ENCODE results near the gene TAF11L14.
"Not testable (repeated sequence)": the region's sequence is repeated elsewhere in the genome, so short reads cannot be mapped to it uniquely, and the experiment has no call there.

TAF11L14 gene

GRCh38 chr5:17634160-17634559, at the start of gene TAF11L14:
TSS of gene TAF11L14 (plus strand) at chr5:17634460.
- in situ Hi-C loops (cut with HindIII; ENCODE audit: low sequenced_read_pairs): no loop called here

GRCh38 chr5:17585658-17586057, 48.6 kb upstream of the TAF11L14 start, which contains the start of gene TAF11L7:
TSS of gene TAF11L7 (minus strand) at chr5:17585758.
- in situ Hi-C loops (cut with HindIII; ENCODE audit: low sequenced_read_pairs): not testable (repeated sequence)

- in situ Hi-C loops (cut with HindIII; ENCODE audit: low sequenced_read_pairs): not testable (repeated sequence)
Observed at GRCh38 chr5:17590860-17591259, 43.4 kb upstream of the TAF11L14 start, which contains the start of gene TAF11L8. TSS of gene TAF11L8 (minus strand) at chr5:17590960.

- in situ Hi-C loops (cut with HindIII; ENCODE audit: low sequenced_read_pairs): not testable (repeated sequence)
Observed at GRCh38 chr5:17594255-17594654, 40.0 kb upstream of the TAF11L14 start, which contains the start of gene TAF11L9. TSS of gene TAF11L9 (minus strand) at chr5:17594394.

- in situ Hi-C loops (cut with HindIII; ENCODE audit: low sequenced_read_pairs): not testable (repeated sequence)
Observed at GRCh38 chr5:17597728-17598127, 36.5 kb upstream of the TAF11L14 start, which contains the start of gene TAF11L10. TSS of gene TAF11L10 (minus strand) at chr5:17597828.

GRCh38 chr5:17603880-17604279, 30.4 kb upstream of the TAF11L14 start, which contains the start of gene TAF11L11:
TSS of gene TAF11L11 (plus strand) at chr5:17604183.
- in situ Hi-C loops (cut with HindIII; ENCODE audit: low sequenced_read_pairs): not testable (repeated sequence)

- in situ Hi-C loops (cut with HindIII; ENCODE audit: low sequenced_read_pairs): no loop called here
Observed at GRCh38 chr5:17604951-17605350, 29.3 kb upstream of the TAF11L14 start.

- in situ Hi-C loops (cut with HindIII; ENCODE audit: low sequenced_read_pairs): not testable (repeated sequence)
Observed at GRCh38 chr5:17607461-17607860, 26.8 kb upstream of the TAF11L14 start.

GRCh38 chr5:17610092-17610491, 24.2 kb upstream of the TAF11L14 start, which contains the start of gene TAF11L12:
TSS of gene TAF11L12 (plus strand) at chr5:17610392.
- in situ Hi-C loops (cut with HindIII; ENCODE audit: low sequenced_read_pairs): not testable (repeated sequence)

- in situ Hi-C loops (cut with HindIII; ENCODE audit: low sequenced_read_pairs): no loop called here
Observed at GRCh38 chr5:17614872-17615605, 19.2 kb upstream of the TAF11L14 start.

GRCh38 chr5:17619354-17619753, 14.9 kb upstream of the TAF11L14 start:
- in situ Hi-C loops (cut with HindIII; ENCODE audit: low sequenced_read_pairs): no loop called here

- in situ Hi-C loops (cut with HindIII; ENCODE audit: low sequenced_read_pairs): no loop called here
Observed at GRCh38 chr5:17620627-17621026, 13.6 kb upstream of the TAF11L14 start.

- in situ Hi-C loops (cut with HindIII; ENCODE audit: low sequenced_read_pairs): no loop called here
Observed at GRCh38 chr5:17625686-17626085, 8.6 kb upstream of the TAF11L14 start.

- in situ Hi-C loops (cut with HindIII; ENCODE audit: low sequenced_read_pairs): not testable (repeated sequence)
Observed at GRCh38 chr5:17631788-17632187, 2.5 kb upstream of the TAF11L14 start, which contains the start of gene TAF11L13. TSS of gene TAF11L13 (plus strand) at chr5:17632088.

- in situ Hi-C loops (cut with HindIII; ENCODE audit: low sequenced_read_pairs): not testable (repeated sequence)
Observed at GRCh38 chr5:17649232-17649631, 15.0 kb downstream of the TAF11L14 start.

- in situ Hi-C loops (cut with HindIII; ENCODE audit: low sequenced_read_pairs): not testable (repeated sequence)
Observed at GRCh38 chr5:17655201-17655759, 21.0 kb downstream of the TAF11L14 start.

GRCh38 chr5:17655921-17656320, 21.7 kb downstream of the TAF11L14 start:
- in situ Hi-C loops (cut with HindIII; ENCODE audit: low sequenced_read_pairs): no loop called here

GRCh38 chr5:17663182-17663581, 28.9 kb downstream of the TAF11L14 start:
- in situ Hi-C loops (cut with HindIII; ENCODE audit: low sequenced_read_pairs): no loop called here

- in situ Hi-C loops (cut with HindIII; ENCODE audit: low sequenced_read_pairs): no loop called here
Observed at GRCh38 chr5:17665836-17666235, 31.6 kb downstream of the TAF11L14 start.

- in situ Hi-C loops (cut with HindIII; ENCODE audit: low sequenced_read_pairs): no loop called here
Observed at GRCh38 chr5:17666726-17667235, 32.5 kb downstream of the TAF11L14 start.

- in situ Hi-C loops (cut with HindIII; ENCODE audit: low sequenced_read_pairs): no loop called here
Observed at GRCh38 chr5:17670353-17670752, 36.1 kb downstream of the TAF11L14 start.

All from DLD1 (cell line).